ENCODE results near the gene GRIK4. TPM values are rescaled to one million over a fixed set of nuclear protein-coding genes. Genes with fewer than 3 reads are reported as not detected.

Gene GRIK4
- total and polyA plus RNA-seq, 2 donors = 0.05 to 0.37 TPM

DNA sequence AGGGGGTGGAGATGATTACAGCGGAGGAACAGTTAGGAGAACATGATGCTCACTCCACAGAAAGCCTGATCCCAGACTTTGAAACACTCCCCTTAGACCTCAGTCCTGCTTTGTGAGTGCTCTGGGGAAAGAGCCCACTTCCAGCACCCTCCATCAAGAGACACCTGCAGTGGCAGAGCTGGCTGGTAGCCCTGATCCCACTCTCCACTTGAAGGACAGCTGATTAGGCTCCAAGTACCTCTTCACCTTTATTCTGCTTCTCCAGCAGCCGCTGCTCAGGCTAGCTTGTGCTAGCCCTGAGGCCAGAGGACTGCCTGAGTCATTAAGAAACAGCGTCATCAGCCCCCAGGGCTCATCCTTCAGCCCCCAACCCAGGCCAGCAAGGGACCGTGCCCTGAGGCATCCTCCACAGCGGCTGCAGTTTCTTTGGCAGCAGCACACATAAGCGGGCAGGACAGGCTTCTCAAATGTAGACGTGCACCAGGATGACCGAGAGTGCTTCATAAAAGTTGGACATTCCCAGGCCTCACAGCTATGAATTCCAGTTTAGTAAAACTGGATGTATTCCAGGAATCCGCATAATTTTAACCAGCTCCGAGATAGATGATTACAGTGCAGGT, 366.3 kb downstream of the GRIK4 start:
- no peak for DNase-seq (ENCODE audit: extremely low spot score)
- WGBS = 76% methylated on average over 10 of the region's 10 CpGs
- H3K4me3 ChIP-seq (ENCODE audit: low read depth, low read length) = no peak overlapping the region

DNA sequence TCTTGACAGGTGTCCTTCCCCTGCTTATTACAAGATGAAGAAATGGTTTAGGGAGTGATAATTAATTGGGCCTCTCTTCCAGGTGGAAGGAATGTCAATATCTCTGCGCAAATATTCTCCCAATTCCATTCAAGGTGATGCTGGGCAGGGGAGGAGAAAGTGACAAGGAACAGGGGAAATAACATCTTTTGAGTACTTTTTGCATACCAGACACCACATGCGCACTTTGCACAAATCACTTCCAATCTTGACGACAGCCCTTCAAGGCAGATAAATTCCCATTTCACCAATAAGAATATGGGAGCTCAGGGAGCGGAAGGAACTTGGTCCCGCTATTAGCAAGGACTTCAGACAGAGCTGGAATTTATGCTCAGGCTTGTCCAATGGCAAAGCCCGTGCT, 367.2 kb downstream of the GRIK4 start:
- Histone ChIP-seq H3K4me1 (ENCODE audit: insufficient read depth) (no peaks in the 10 kb centered on the region), H3K4me3 (ENCODE audit: low read depth, low read length) (no peak overlapping the region), H3K36me3 (ENCODE audit: insufficient read depth) (no peaks in the 10 kb centered on the region), H3K27ac (ENCODE audit: low read depth) (no peak overlapping the region)
- WGBS = 84% methylated on average over 6 of the region's 6 CpGs
- no peak for DNase-seq (ENCODE audit: extremely low spot score)

More for the DNA sequence above, 366.3 kb downstream of the GRIK4 start:
- H3K4me1 ChIP-seq (ENCODE audit: insufficient read depth) = no peaks in the 10 kb centered on the region
- no peaks in the 10 kb centered on the region for H3K36me3 ChIP-seq (ENCODE audit: insufficient read depth)
- H3K27ac ChIP-seq (ENCODE audit: low read depth) = no peak overlapping the region

DNA sequence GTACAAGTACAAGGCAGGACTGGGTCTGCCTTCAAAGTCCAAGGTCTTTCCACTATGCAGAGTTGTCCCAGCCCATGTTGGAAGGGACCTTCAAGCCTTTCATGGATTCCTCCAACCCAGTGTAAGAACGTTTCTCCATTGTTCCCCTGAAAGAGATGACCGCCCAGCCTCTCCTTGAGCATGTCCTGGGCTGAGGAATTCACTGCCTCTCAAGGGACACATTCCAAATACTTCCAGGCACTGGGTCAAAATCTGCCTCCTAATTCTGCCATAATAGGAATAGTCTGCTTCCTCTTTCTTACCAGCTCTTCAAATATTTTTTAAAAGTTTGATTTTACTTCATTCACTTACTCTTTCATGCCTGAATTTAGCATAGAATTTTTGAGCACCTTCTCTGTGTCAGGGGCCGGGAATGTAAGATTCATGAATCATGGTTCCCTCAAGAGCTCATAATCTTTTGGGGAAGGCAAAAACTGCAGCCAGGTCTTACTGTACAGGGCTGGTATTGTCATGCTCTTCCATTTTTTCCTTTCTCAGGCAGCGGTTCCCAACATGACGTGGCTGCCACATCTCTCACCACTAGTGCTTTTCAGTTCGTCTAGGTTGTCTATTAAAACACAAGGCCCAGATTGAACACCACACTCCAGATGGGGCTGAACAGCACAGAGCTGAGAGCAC, 369.1 kb downstream of the GRIK4 start:
- Histone ChIP-seq H3K4me3 (ENCODE audit: low read depth, low read length) (no peak overlapping the region), H3K36me3 (ENCODE audit: insufficient read depth) (no peaks in the 10 kb centered on the region), H3K4me1 (ENCODE audit: insufficient read depth) (no peaks in the 10 kb centered on the region), H3K27ac (ENCODE audit: low read depth) (no peak overlapping the region)
- 79% methylated on average over 6 of the region's 6 CpGs for WGBS
- no peak for DNase-seq (ENCODE audit: extremely low spot score)

DNA sequence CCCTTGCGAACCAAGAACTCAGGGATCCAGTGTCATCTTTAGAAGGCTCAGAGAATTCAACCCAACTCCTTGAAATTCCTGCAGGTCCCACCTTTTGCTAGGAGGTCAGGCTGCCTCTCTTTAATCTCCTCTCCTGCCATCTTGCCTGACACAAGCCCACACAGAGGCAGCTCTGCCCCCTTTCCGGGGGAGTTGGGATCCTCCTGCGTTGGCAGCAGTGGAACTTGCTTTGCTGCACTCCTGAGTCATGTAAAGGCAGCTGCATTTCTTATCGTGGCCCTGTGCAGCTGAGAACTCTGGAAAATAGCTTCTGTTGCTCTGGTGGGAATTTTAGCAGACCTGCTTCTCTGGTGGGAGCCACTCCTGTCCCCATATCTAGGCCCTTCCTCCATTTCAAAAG, 370.0 kb downstream of the GRIK4 start:
- WGBS = 70% methylated on average over 4 of the region's 4 CpGs
- no peak for DNase-seq (ENCODE audit: extremely low spot score)

DNA sequence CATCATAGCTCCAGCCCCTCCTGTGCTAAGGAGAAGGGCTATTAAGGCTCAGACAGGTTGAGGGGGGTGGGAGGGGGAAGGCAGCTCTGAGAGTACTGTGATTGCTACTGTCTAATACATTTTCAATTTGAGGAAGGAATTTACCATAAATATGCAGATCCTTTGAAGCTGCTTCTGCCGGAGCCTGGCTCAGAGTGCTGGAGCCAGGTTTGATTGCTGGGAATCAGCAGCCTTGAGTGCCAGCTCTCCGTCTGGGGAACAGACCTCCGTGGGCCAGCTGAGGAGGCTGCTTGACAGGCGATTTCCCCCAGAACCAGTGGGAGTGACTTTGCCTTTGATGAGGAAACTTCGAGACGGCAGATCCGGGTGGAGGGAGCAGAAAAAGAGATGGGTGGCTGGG, 370.6 kb downstream of the GRIK4 start:
- Histone ChIP-seq H3K4me3 (ENCODE audit: low read depth, low read length) (no peak overlapping the region), H3K4me1 (ENCODE audit: insufficient read depth) (no peaks in the 10 kb centered on the region), H3K36me3 (ENCODE audit: insufficient read depth) (no peaks in the 10 kb centered on the region), H3K27ac (ENCODE audit: low read depth) (no peak overlapping the region)
- no peak for DNase-seq (ENCODE audit: extremely low spot score)
- 65% methylated on average over 7 of the region's 7 CpGs for WGBS

More for the DNA sequence above, 370.0 kb downstream of the GRIK4 start:
- Histone ChIP-seq H3K27ac (ENCODE audit: low read depth) (no peak overlapping the region), H3K4me3 (ENCODE audit: low read depth, low read length) (no peak overlapping the region), H3K36me3 (ENCODE audit: insufficient read depth) (no peaks in the 10 kb centered on the region), H3K4me1 (ENCODE audit: insufficient read depth) (no peaks in the 10 kb centered on the region)

DNA sequence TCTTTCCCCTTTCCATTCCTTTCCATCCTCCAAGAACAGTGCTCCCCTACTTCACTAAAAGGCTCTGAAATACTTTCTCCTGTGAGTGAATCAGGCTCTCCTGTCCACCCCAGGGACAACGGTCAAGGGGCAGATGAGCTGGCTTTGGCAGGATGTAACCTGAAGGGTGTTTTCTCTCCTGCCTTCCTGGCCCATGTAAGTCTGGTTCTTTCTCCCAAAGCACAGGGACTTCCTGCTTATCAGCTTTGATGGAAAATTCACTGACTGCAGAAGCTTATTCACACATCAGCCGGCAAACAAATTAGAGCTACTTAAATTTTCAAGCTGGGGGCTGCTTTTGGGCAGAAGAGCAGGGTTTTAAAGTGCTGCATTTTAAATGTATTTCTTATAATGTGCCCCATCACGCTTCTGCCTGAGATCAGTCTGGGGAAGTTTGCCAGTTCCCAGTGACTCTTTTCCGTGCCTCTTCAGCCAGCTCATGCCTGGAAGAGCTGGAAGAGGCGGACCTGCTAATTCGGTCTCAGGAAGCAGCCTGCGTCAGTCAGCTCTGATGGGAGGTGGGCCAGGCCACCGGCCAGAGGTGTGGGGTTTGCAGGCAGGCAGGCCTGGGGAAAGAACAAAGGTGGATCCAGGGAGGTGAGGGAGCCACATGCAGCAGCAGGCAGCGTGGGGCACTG, 372.0 kb downstream of the GRIK4 start:
- Histone ChIP-seq H3K4me3 (ENCODE audit: low read depth, low read length) (no peak overlapping the region), H3K27ac (ENCODE audit: low read depth) (no peak overlapping the region), H3K4me1 (ENCODE audit: insufficient read depth) (no peaks in the 10 kb centered on the region), H3K36me3 (ENCODE audit: insufficient read depth) (no peaks in the 10 kb centered on the region)
- DNase-seq (ENCODE audit: extremely low spot score) = no peak
- 34% methylated on average over 9 of the region's 9 CpGs for WGBS

DNA sequence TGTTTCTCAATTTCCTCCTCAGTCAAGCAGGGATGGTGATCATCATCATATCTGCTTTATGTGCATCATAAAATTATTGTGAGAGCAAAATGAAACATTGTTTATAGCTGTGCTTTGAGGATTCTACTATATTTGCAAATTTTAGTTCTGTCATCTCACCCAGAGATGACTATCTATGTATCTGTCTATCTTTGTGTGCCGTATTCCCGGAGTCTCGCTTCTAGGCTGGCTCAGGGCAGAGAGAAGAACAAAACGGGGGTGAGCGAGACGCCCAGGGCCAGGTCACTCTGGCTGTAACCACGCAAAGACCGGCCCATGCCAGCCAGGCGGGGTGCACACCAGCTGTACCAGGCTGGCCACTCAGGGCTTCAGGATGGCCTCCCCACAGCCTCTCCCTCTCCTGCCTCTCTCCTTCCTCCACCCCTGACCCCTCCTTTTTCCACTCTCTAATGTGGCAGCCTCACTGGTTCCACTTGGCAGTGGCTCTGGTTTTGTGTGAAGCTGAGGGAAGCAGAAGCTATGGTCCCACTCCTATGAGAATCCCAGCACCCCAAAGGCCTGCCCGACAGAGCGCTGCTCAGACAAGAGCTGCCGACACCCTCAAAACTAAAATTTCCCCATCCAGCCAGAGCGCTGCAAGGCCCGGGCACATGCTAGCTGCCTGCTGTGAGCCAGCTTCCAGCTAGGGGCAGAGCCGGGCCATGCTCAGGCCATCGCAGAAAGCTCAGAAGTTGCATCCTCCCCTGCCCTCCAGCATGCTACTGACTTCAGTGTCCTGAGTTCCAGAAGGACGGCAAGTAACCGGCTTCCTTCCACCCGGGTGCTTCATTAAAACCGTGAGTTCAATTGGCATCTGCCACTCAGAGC, 372.8 kb downstream of the GRIK4 start:
- no peak overlapping the region for H3K27ac ChIP-seq (ENCODE audit: low read depth)
- no peak for DNase-seq (ENCODE audit: extremely low spot score)
- no peaks in the 10 kb centered on the region for H3K4me1 ChIP-seq (ENCODE audit: insufficient read depth)
- H3K36me3 ChIP-seq (ENCODE audit: insufficient read depth) = no peaks in the 10 kb centered on the region
- 86% methylated on average over 20 of the region's 20 CpGs for WGBS
- H3K4me3 ChIP-seq (ENCODE audit: low read depth, low read length) = no peak overlapping the region

DNA sequence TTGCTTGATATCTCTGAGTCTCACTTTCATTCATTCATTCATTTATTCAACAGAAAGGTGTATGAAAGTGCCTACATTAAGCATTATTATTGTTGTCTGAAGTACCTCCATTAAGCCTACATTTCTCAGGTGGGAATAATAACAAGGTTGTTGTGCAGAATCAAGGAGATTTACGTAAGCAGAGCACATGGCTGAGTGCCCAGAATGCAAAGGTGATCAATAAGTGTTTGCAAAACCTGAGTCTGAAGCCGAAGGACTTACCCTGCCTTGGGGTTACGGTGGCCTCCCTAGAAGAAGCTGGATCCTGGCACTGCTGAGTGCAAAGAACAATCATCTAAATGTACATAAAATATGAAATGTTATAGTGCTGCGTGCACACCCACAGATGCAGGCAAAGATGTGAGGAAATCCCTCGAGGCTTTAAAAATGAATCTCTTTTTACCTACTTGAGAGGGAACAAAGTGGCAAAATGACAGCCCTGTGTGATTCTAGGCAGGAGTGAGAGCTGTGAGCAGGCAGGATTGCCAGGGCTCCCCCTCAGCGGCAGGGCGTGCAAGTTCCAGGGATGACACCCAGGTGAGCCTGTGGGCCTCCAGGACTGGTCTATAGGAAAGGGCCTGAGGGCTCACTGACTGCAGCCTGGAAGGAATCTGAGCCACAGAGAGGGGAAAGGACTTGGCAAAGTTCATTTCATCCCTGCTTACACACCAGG, 379.2 kb downstream of the GRIK4 start:
- no peak overlapping the region for H3K27ac ChIP-seq (ENCODE audit: low read depth)
- 87% methylated on average over 7 of the region's 7 CpGs for WGBS
- H3K4me3 ChIP-seq (ENCODE audit: low read depth, low read length) = no peak overlapping the region
- DNase-seq (ENCODE audit: extremely low spot score) = no peak
- H3K4me1 ChIP-seq (ENCODE audit: insufficient read depth) = no peaks in the 10 kb centered on the region
- H3K36me3 ChIP-seq (ENCODE audit: insufficient read depth) = no peaks in the 10 kb centered on the region

DNA sequence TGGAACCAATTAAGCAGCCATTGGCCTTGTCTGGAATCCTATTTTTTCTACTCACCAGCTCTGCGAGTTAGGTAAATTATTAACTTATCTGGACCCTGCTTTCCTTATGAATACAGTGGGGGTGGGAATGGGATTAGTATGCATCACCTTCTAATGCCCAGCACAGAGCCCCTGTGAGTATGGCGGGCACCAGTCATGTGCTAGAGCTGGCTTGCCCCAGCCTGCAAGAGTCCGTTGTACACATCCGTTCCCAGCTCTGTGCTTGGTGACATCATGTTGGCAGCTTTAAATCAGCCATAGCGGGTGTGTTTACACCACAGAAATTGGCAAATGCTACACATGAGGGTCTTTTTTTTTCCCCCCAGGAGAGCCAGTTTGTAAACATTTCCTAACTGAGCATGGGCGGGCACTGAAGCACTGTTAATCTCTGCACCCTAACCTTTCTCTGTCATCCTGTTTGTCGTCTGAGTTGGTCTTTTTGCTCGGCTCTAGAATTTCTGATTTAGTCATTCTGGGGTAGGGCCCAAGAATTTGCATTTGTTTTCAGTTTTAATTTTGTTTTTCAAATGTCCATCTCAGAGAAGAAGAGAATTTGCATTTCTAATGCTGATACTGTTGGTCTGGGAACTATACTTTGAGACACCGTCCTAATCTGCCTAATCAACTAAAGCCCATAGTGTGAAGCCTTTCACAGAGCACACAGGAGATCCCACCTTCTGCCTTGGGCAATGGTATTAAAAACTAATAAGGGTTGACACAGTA, 382.1 kb downstream of the GRIK4 start:
- H3K36me3 ChIP-seq (ENCODE audit: insufficient read depth) = no peaks in the 10 kb centered on the region
- H3K27ac ChIP-seq (ENCODE audit: low read depth) = no peak overlapping the region
- H3K4me1 ChIP-seq (ENCODE audit: insufficient read depth) = no peaks in the 10 kb centered on the region
- no peak overlapping the region for H3K4me3 ChIP-seq (ENCODE audit: low read depth, low read length)
- WGBS = 68% methylated on average over 9 of the region's 9 CpGs
- no peak for DNase-seq (ENCODE audit: extremely low spot score)

DNA sequence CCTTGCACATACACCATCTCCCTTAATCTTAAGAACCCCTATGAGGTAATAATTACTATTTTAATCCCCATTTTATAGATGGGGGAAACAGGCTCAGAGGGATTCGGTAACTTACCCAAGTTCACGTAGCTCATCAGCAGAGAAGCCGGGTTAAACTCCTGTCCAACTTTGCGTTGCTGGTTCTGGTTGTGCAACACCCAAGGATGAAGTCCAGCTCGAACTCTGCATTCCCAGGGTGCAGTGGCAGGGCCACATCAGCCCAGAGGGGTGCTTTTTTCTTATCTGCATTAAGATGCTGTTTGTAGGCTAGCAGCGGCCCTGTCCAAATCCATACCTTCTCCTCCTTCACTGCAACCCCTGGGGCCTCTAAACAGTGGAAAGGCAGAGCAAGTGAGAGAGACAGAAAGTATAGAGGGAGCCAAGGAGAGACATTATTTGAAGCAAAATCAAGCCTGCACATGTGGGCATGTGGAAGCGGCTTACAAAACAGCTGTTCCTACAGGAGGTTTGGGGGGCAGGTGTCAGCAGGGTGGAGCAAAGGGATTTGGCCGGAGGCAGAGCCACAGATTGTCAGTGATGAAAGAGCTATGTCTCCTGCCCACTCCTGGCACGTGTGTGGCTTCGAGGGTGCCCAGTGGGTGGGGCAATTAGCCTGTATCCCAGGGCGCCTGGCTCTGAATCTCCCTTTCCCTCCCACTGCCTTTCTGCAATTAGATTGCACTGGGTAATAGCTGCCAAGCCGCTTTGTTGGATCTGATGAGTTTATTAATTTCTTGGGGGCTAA, 382.8 kb downstream of the GRIK4 start:
- DNase-seq (ENCODE audit: extremely low spot score) = no peak
- H3K36me3 ChIP-seq (ENCODE audit: insufficient read depth) = no peaks in the 10 kb centered on the region
- H3K4me1 ChIP-seq (ENCODE audit: insufficient read depth) = no peaks in the 10 kb centered on the region
- 65% methylated on average over 12 of the region's 12 CpGs for WGBS
- H3K27ac ChIP-seq (ENCODE audit: low read depth) = no peak overlapping the region
- no peak overlapping the region for H3K4me3 ChIP-seq (ENCODE audit: low read depth, low read length)

DNA sequence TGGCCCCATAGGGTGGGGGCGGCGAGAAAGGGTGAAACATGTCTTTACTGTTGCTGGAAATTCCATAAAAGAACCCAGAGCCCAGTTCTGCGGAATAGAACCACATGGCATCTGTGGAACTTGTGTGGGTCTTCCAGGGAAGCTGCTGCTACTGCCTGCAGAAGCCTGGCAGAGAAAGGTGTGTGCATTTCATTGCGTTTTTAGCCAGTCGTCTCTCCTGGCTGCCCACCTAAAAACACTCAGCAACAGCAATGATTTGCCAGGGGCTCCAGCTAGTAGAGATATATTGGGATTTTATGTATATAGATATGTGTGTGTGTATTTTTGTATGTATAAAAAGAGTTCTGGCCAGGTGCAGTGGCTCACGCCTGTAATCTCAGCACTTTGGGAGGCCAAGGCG, 385.1 kb downstream of the GRIK4 start:
- H3K4me3 ChIP-seq (ENCODE audit: low read depth, low read length) = no peak overlapping the region
- no peaks in the 10 kb centered on the region for H3K36me3 ChIP-seq (ENCODE audit: insufficient read depth)
- H3K27ac ChIP-seq (ENCODE audit: low read depth) = no peak overlapping the region
- H3K4me1 ChIP-seq (ENCODE audit: insufficient read depth) = no peaks in the 10 kb centered on the region
- 88% methylated on average over 7 of the region's 7 CpGs for whole genome bisulfite sequencing
- DNase-seq (ENCODE audit: extremely low spot score) = no peak

DNA sequence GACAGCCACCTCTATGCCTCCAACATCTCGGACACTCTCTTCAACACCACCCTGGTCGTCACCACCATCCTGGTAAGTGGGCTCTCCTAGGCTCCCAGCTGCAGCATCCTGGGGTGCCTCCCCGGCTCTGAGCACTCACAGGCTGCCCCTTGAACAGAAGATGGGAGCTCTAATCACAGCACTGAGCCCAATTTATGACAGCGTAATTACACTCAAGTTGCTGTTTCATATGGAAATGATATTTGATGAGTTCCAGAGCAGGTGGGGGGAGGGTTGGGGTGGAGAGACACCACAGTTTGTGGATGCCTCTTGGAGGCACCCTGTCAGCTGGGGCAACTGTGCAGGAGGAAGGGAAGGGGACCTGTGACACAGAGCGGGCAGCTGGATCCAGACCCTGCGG, 387.0 kb downstream of the GRIK4 start:
- H3K4me1 ChIP-seq (ENCODE audit: insufficient read depth) = no peaks in the 10 kb centered on the region
- no peak overlapping the region for H3K27ac ChIP-seq (ENCODE audit: low read depth)
- no peak for DNase-seq (ENCODE audit: extremely low spot score)
- H3K36me3 ChIP-seq (ENCODE audit: insufficient read depth) = no peaks in the 10 kb centered on the region
- no peak overlapping the region for H3K4me3 ChIP-seq (ENCODE audit: low read depth, low read length)
- WGBS = 69% methylated on average over 6 of the region's 6 CpGs

All from urinary bladder (tissue), 4 donors.